Gastroesophageal sphincter (tissue), 4 donors: Measurements from ENCODE around the gene BTBD1. TPM values are rescaled to one million over a fixed set of nuclear protein-coding genes. Genes with fewer than 3 reads are reported as not detected.

Experiments
- ATAC-seq: fragments of 150-250 bp; one replicate; pipeline ENCODE4 v1.9.1; 2016; ENCODE audit warnings: mild to moderate bottlenecking, moderate library complexity
- H3K27ac ChIP-seq, 4 donors: fragments of 200-600 bp; sonication (generic) in 3 of 4; 1 replicate in 3 of 4; 2 replicates in 1 of 4; pipeline ENCODE4 v1.5.1; 2016 to 2019
- H3K27me3 ChIP-seq: fragments of 200-600 bp; sonication (generic); one replicate; pipeline ENCODE4 v1.5.1; 2019
- H3K36me3 ChIP-seq, 2 donors: fragments of 200-600 bp; sonication (generic); one replicate each; pipeline ENCODE4 v1.5.1; 2019; ENCODE audit warnings: control low read depth in 1 of 2
- H3K4me1 ChIP-seq, 3 donors: fragments of 200-600 bp; sonication (generic); 1 replicate in 2 of 3; 2 replicates in 1 of 3; pipeline ENCODE4 v1.5.1; 2016 to 2019; ENCODE audit warnings: control low read depth in 2 of 3
- H3K4me3 ChIP-seq, 2 donors: fragments of 200-600 bp; sonication (generic); one replicate each; pipeline ENCODE4 v1.5.1; 2019; ENCODE audit warnings: mild to moderate bottlenecking in 1 of 2, moderate library complexity in 1 of 2
- H3K9me3 ChIP-seq, 3 donors: fragments of 200-600 bp; sonication (generic); one replicate each; pipeline ENCODE4 v1.5.1; 2017 to 2019; ENCODE audit warnings: control low read depth in 2 of 3
- CTCF ChIP-seq, 4 experiments: fragments of 200-600 bp in 2 of 4; fragments of 450-650 bp in 2 of 4; sonication (generic) in 1 of 4; IDR thresholded peaks; one replicate each; pipeline ENCODE4 v1.5.1; 2017 to 2019; ENCODE audit warnings: antibody characterized with exemption in 4 of 4, mild to moderate bottlenecking in 2 of 4, moderate library complexity in 2 of 4
- EP300 ChIP-seq: sonication (generic); formaldehyde crosslinking; IDR thresholded peaks from one replicate; pipeline ENCODE4 v1.6.1; 2017; ENCODE audit warnings: antibody characterized with exemption, mild to moderate bottlenecking
- POLR2A ChIP-seq, 2 donors: fragments of 450-650 bp; IDR thresholded peaks; one replicate each; pipeline ENCODE4 v1.6.1; 2017; ENCODE audit warnings: antibody characterized with exemption in 2 of 2, mild to moderate bottlenecking in 2 of 2, moderate library complexity in 1 of 2
- POLR2AphosphoS5 ChIP-seq: sonication (generic); formaldehyde crosslinking; IDR thresholded peaks from one replicate; pipeline ENCODE4 v1.6.1; 2017; ENCODE audit warnings: antibody characterized with exemption
- WGBS, 2 donors: methylation state at CpG; one replicate each; pipeline ENCODE4 v1.1.5; 2018; ENCODE audit warnings: low coverage in 1 of 2; 5-methylcytosine and 5-hydroxymethylcytosine counted together
- total RNA-seq, 4 donors: library from RNA; depleted of rRNA; stranded (reverse); fragments of >200 nt; gene quantifications; one replicate each; pipeline ENCODE4 v1.1.0, GENCODE V29; 2016

Gene BTBD1
- total RNA-seq, 4 donors from 2014 or later = 48.6 to 69.6 (median 60.5) TPM

GRCh38 chr15:82986442-82986780, 80.6 kb downstream of the BTBD1 start:
- 2% methylated on average over 7 of the region's 12 CpGs; no CpG with 5 or more reads in 1 of the 2 donors for whole genome bisulfite sequencing, 2 donors
- TF ChIP-seq POLR2A (IDR thresholded peaks at IDR 0.05) = no peak
- no peak for TF ChIP-seq POLR2AphosphoS5
- no peak for TF ChIP-seq EP300
- no peak for TF ChIP-seq CTCF (IDR thresholded peaks at IDR 0.05)
- H3K4me1 ChIP-seq = peaks cover 3 to 26% (median 10%) of the 10 kb centered on the region in 3 donors
- peaks cover 0 to 29% of the 10 kb centered on the region in 2 donors for H3K36me3 ChIP-seq
- H3K9me3 ChIP-seq = no peaks in the 10 kb centered on the region
- H3K27ac ChIP-seq = peak overlapping the region; percentile 13 to 80 (median 78)
- ATAC-seq = no peak
- peak overlapping the region; percentile 82 to 97 for H3K4me3 ChIP-seq
- no peaks in the 10 kb centered on the region for H3K27me3 ChIP-seq

- TF ChIP-seq EP300 = no peak
- TF ChIP-seq POLR2A (IDR thresholded peaks at IDR 0.05) = peak in 1 of 2 donors; percentile 31
- TF ChIP-seq CTCF (IDR thresholded peaks at IDR 0.05) = no peak
- TF ChIP-seq POLR2AphosphoS5 = no peak
These were observed 81.2 kb downstream of the BTBD1 start, which contains the start of gene RAMAC for GRCh38 chr15:82985688-82986441. TSS of gene RAMAC (plus strand) at chr15:82986210. CDS start at chr15:82989019, 2,809 bp downstream.

GRCh38 chr15:82980981-82981380, 86.1 kb downstream of the BTBD1 start:
- no peak overlapping the region for H3K27ac ChIP-seq
- no peaks in the 10 kb centered on the region for H3K9me3 ChIP-seq
- peaks cover 0 to 7% (median 4%) of the 10 kb centered on the region in 3 donors for H3K4me1 ChIP-seq
- TF ChIP-seq EP300 (no peak), CTCF (IDR thresholded peaks at IDR 0.05) (no peak), POLR2AphosphoS5 (no peak), POLR2A (IDR thresholded peaks at IDR 0.05) (no peak)
- ATAC-seq = no peak
- H3K4me3 ChIP-seq = no peak overlapping the region
- no peaks in the 10 kb centered on the region for H3K27me3 ChIP-seq
- H3K36me3 ChIP-seq = no peaks in the 10 kb centered on the region
- 13 to 19% methylated on average over 1 to 2 of the region's 2 CpGs for WGBS, 2 donors

More at GRCh38 chr15:82985688-82986441, 81.2 kb downstream of the BTBD1 start, which contains the start of gene RAMAC:
- 3 to 9% methylated on average over 5 to 6 of the region's 45 CpGs for WGBS, 2 donors
- peak; percentile 97 for ATAC-seq
- Histone ChIP-seq H3K27me3 (no peaks in the 10 kb centered on the region), H3K36me3 (peaks cover 0 to 23% of the 10 kb centered on the region in 2 donors), H3K4me3 (peak within 1 kb of the TSS; percentile 82 to 97), H3K27ac (peak within 1 kb of the TSS; percentile 13 to 80 (median 78)), H3K4me1 (peaks cover 3 to 26% (median 10%) of the 10 kb centered on the region in 3 donors), H3K9me3 (no peaks in the 10 kb centered on the region)

GRCh38 chr15:82979726-82980125, 87.3 kb downstream of the BTBD1 start:
- no peak overlapping the region for H3K4me3 ChIP-seq
- TF ChIP-seq POLR2A (IDR thresholded peaks at IDR 0.05) (no peak), POLR2AphosphoS5 (no peak), EP300 (no peak), CTCF (IDR thresholded peaks at IDR 0.05) (no peak)
- H3K27me3 ChIP-seq = no peaks in the 10 kb centered on the region
- no peak overlapping the region for H3K27ac ChIP-seq
- H3K4me1 ChIP-seq = no peaks in the 10 kb centered on the region
- no peak for ATAC-seq
- H3K36me3 ChIP-seq = no peaks in the 10 kb centered on the region
- WGBS, 2 donors = 100% methylated on average over 1 of the region's 1 CpG
- H3K9me3 ChIP-seq = no peaks in the 10 kb centered on the region

GRCh38 chr15:82978438-82978837, 88.6 kb downstream of the BTBD1 start:
- H3K4me3 ChIP-seq = no peak overlapping the region
- H3K27ac ChIP-seq = no peak overlapping the region
- no peak for ATAC-seq
- 91 to 92% methylated on average over 5 of the region's 5 CpGs for WGBS, 2 donors
- H3K4me1 ChIP-seq = no peaks in the 10 kb centered on the region
- no peaks in the 10 kb centered on the region for H3K27me3 ChIP-seq
- no peaks in the 10 kb centered on the region for H3K36me3 ChIP-seq
- TF ChIP-seq POLR2A (IDR thresholded peaks at IDR 0.05) (no peak), POLR2AphosphoS5 (no peak), CTCF (IDR thresholded peaks at IDR 0.05) (no peak), EP300 (no peak)
- H3K9me3 ChIP-seq = no peaks in the 10 kb centered on the region
